GM12878 (cell line): ENCODE measurements around the gene DLG2. TPM values are rescaled to one million over a fixed set of nuclear protein-coding genes. Genes with fewer than 3 reads are reported as not detected.

Experiments
- ATAC-seq: fragments of 200-7000 bp; cut with Tn5 transposase; 3 replicates; pipeline ENCODE4 v1.9.1; 2020; ENCODE audit warnings: mild to moderate bottlenecking, moderate library complexity
- BruUV-seq: library from RNA; stranded (reverse); fragments of 400-500 nt; replicated peaks from 2 replicates; lab custom pipeline; 2021; lab: Mats Ljungman, UMichigan
- CTCF ChIA-PET: fragments of 300-600 bp; sonication (Branson Sonifier 250); formaldehyde crosslinking; extraction: SDS; loops from one replicate; lab custom pipeline; 2021; ENCODE audit warnings: inconsistent platforms; lab: Yijun Ruan, JAX
- POLR2A ChIA-PET: fragments of 350-600 bp; formaldehyde crosslinking; extraction: SDS; loops from one replicate; lab custom pipeline; 2021; ENCODE audit warnings: inconsistent platforms; lab: Charles Lee
- RAD21 ChIA-PET: fragments of 300-600 bp; sonication (Branson Sonifier 250); formaldehyde crosslinking; loops from one replicate; lab custom pipeline; 2023; ENCODE audit warnings: antibody characterized with exemption; ENCODE audit not compliant: unreplicated experiment; lab: Charles Lee
- SMC1A ChIA-PET: fragments of 300-600 bp; sonication (Branson Sonifier 250); formaldehyde crosslinking; loops from one replicate; lab custom pipeline; 2023; ENCODE audit not compliant: unreplicated experiment, uncharacterized antibody; lab: Charles Lee
- DNase-seq: peaks from one replicate; pipeline ENCODE4 v3.0.0-alpha.2; 2011; ENCODE audit warnings: low read depth, low spot score
- FAIRE-seq: peaks from 3 replicates; lab custom pipeline; 2011; peaks lifted over from hg19 to GRCh38; lab: Jason Lieb, UNC
- H2AFZ ChIP-seq: 2 replicates; pipeline ENCODE4 v1.6.0; 2011; ENCODE audit warnings: low read depth, low read length, control low read depth; ENCODE audit not compliant: control insufficient read depth
- H3K27ac ChIP-seq: 2 replicates; pipeline ENCODE4 v1.5.1; 2011; ENCODE audit warnings: control low read depth; ENCODE audit not compliant: control insufficient read depth, insufficient read depth
- H3K27me3 ChIP-seq, 2 experiments: replicated peaks in 1 of 2; 2 replicates each; pipeline versions ENCODE4 v1.6.0 to v1.6.1; 2011; ENCODE audit warnings: low read length in 1 of 2; ENCODE audit not compliant: control insufficient read depth in 2 of 2, insufficient read depth in 2 of 2
- H3K36me3 ChIP-seq, 2 experiments: 2 replicates each; pipeline ENCODE4 v1.5.1; 2011; ENCODE audit warnings: low read length in 1 of 2; ENCODE audit not compliant: control insufficient read depth in 2 of 2, insufficient read depth in 2 of 2
- H3K4me1 ChIP-seq: 2 replicates; pipeline ENCODE4 v1.6.1; 2011; ENCODE audit warnings: mild to moderate bottlenecking, low read length, moderate library complexity, mixed read lengths; ENCODE audit not compliant: control insufficient read depth, insufficient read depth
- H3K4me2 ChIP-seq: 2 replicates; pipeline ENCODE4 v1.6.0; 2011; ENCODE audit warnings: control low read depth; ENCODE audit not compliant: control insufficient read depth, insufficient read depth
- H3K4me3 ChIP-seq: fragments of 200-600 bp; sonication (generic); 2 replicates; pipeline ENCODE4 v1.5.1; 2016
- H3K79me2 ChIP-seq: 2 replicates; pipeline ENCODE4 v1.6.0; 2011; ENCODE audit warnings: low read length; ENCODE audit not compliant: control insufficient read depth, insufficient read depth
- H3K9ac ChIP-seq: 2 replicates; pipeline ENCODE4 v1.8.0; 2011; ENCODE audit warnings: low read length, control low read depth, mixed read lengths; ENCODE audit not compliant: control insufficient read depth, insufficient read depth
- H3K9me3 ChIP-seq: replicated peaks from 3 replicates; pipeline ENCODE4 v1.5.1; 2011; ENCODE audit warnings: mild to moderate bottlenecking, low read length; ENCODE audit not compliant: control insufficient read depth, insufficient read depth
- H4K20me1 ChIP-seq: 2 replicates; pipeline ENCODE4 v1.6.0; 2011; ENCODE audit not compliant: control insufficient read depth, insufficient read depth
- E4F1 ChIP-seq: fragments of 450-650 bp; IDR thresholded peaks from 2 replicates; pipeline ENCODE4 v1.6.1; 2018; ENCODE audit warnings: borderline replicate concordance, mild to moderate bottlenecking; ENCODE audit not compliant: partially characterized antibody
- EGR1 ChIP-seq, 2 experiments: IDR thresholded peaks; 1 replicate in 1 of 2; 2 replicates in 1 of 2; pipeline ENCODE4 v1.6.1; 2011 to 2012; ENCODE audit warnings: low read depth in 2 of 2, low read length in 2 of 2, borderline replicate concordance in 1 of 2, mild to moderate bottlenecking in 1 of 2, moderate library complexity in 1 of 2
- EP300 ChIP-seq, 2 experiments: fragments of 150-350 bp in 1 of 2; IDR thresholded peaks; 2 replicates each; pipeline ENCODE4 v1.6.1; 2011 to 2012; ENCODE audit warnings: low read depth in 2 of 2, low read length in 2 of 2, borderline replicate concordance in 1 of 2, improper control_type of control experiment in 1 of 2, inconsistent platforms in 1 of 2; ENCODE audit not compliant: control insufficient read depth in 1 of 2
- IRF4 ChIP-seq: IDR thresholded peaks from 2 replicates; pipeline ENCODE4 v1.6.1; 2011; ENCODE audit warnings: low read depth, low read length
- MXI1 ChIP-seq: fragments of 150-350 bp; IDR thresholded peaks from 2 replicates; pipeline ENCODE4 v1.6.1; 2011; ENCODE audit warnings: low read depth, mild to moderate bottlenecking, inconsistent platforms, low read length, improper control_type of control experiment
- POU2F2 ChIP-seq: IDR thresholded peaks from 3 replicates; pipeline ENCODE4 v1.6.1; 2011; ENCODE audit warnings: low read depth, mild to moderate bottlenecking, low read length, borderline replicate concordance
- WGBS: methylation state at CpG from one replicate; pipeline ENCODE4 v1.1.6; 2016; ENCODE audit warnings: low lambda C conversion rate; ENCODE audit not compliant: insufficient replicate concordance, insufficient coverage; ENCODE audit errors: missing lambda C conversion rate; 5-methylcytosine and 5-hydroxymethylcytosine counted together
- in situ Hi-C: fragments of 300-500 bp; cut with MboI; formaldehyde crosslinking; loops from 9 replicates; pipeline ENCODE4 v1.14.3; 2018; ENCODE audit warnings: mixed read lengths
- intact Hi-C: fragments of 100-400 bp; cut with micrococcal nuclease; formaldehyde crosslinking; loops from one replicate; pipeline ENCODE4 v1.14.2; 2022; ENCODE audit not compliant: unreplicated experiment
- polyA plus RNA-seq, 11 experiments: library from polyadenylated mRNA; depleted of rRNA in 4 of 11; unstranded in 6 of 11; stranded (reverse) in 5 of 11; fragments of >200 nt; fragmentation: Nextera tagmentation in 4 of 11; fragmentation: Illumina TruSeq in 1 of 11; extraction: Ambion mirVana in 4 of 11; extraction: Trizol in 1 of 11; gene quantifications; 1 replicate in 1 of 11; 2 replicates in 10 of 11; pipeline versions ENCODE4 v1.2.1 to v1.2.3, GENCODE V29; 2011 to 2016; ENCODE audit warnings: inconsistent platforms in 2 of 11, missing spikeins in 2 of 11, low read depth in 1 of 11
- total RNA-seq, 4 experiments: library from RNA; depleted of rRNA in 3 of 4; stranded (reverse); fragments of >200 nt in 3 of 4; fragmentation: Illumina TruSeq in 1 of 4; extraction: Trizol in 1 of 4; gene quantifications; 2 replicates each; pipeline versions ENCODE4 v1.2.1 to v1.2.3, GENCODE V29; 2013 to 2021

Gene DLG2
- total and polyA plus RNA-seq, 10 of the 15 experiments (the other 5 are each of a cell fraction or from before 2014, with no cell fraction given): 0.09 to 0.98 (median 0.35) TPM

GRCh38 chr11:85266646-85267045 is 360.5 kb downstream of the DLG2 start:
- no peaks in the 10 kb centered on the region for H4K20me1 ChIP-seq
- no peaks in the 10 kb centered on the region for H3K9me3 ChIP-seq
- 83% methylated on average over 1 of the region's 1 CpG for WGBS
- no peak overlapping the region for H3K4me3 ChIP-seq
- H3K27ac ChIP-seq: no peak overlapping the region
- no peaks in the 10 kb centered on the region for H3K36me3 ChIP-seq
- H3K4me1 ChIP-seq: no peaks in the 10 kb centered on the region
- in situ Hi-C loops: no loop called here
- ChIA-PET POLR2A (no interaction called here), SMC1A (no interaction called here), RAD21 (no interaction called here), CTCF (no interaction called here)
- no peak overlapping the region for H2AFZ ChIP-seq
- DNase-seq (no peak), FAIRE-seq (no peak), ATAC-seq (no peak)
- H3K9ac ChIP-seq: no peak overlapping the region
- intact Hi-C loops: no loop called here
- H3K79me2 ChIP-seq: no peaks in the 10 kb centered on the region
- H3K27me3 ChIP-seq: no peaks in the 10 kb centered on the region
- BruUV-seq: no TSS peak
- no peak overlapping the region for H3K4me2 ChIP-seq
- TF ChIP-seq E4F1: no peak
- no peak for TF ChIP-seq EP300 (IDR thresholded peaks at IDR 0.05; ENCODE audit: borderline replicate concordance in 1 of 2, control insufficient read depth in 1 of 2, low read depth in 2 of 2, low read length in 2 of 2)
- no peak for TF ChIP-seq POU2F2
- no peak for TF ChIP-seq MXI1
- no peak for TF ChIP-seq EGR1 (IDR thresholded peaks at IDR 0.05; ENCODE audit: borderline replicate concordance in 1 of 2, low read depth in 2 of 2, low read length in 2 of 2)
- no peak for TF ChIP-seq IRF4
